ENCODE data around the gene WIPI1.
"Not testable (repeated sequence)": the region's sequence is repeated elsewhere in the genome, so short reads cannot be mapped to it uniquely, and the experiment has no call there.

Gene WIPI1

DNA sequence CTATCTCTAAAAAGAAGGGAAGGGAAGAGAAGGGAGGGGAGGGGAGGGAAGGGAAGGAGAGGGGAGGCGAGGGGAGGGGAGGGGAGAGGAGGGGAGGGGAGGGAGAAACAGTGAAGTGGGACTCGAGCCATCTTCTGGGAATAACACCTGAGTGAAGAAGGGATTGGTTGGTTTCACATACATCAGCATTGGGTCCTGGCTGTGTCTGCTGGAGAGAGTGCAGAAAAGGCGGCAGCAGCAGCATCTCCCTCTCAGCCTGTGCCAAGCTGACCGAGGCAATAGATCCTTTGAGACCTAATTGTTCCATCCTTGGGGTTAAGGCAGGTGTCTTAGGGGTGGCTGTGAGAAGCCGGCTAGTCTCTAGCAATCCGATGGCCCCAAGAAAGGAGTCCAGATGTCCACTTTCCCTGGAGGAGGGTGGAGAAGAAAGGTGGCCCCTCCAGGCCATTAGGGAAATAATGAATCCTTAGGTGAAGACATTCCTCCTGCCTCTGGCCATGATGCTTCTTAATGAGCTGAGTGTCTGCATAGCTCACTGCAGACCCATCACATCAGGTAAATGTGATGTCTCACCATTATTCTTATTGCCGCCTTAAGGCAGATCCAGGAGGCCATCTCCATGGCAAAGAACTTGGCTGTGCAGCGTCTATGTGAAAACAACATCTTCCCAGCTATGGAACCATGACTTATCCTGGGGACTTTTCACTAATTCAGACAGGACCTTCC lies 71.6 kb downstream of the WIPI1 start:
- no peak for DNase-seq (ENCODE audit: low read depth in 2 of 2)

GRCh38 chr17:68384941-68385340 lies 72.4 kb downstream of the WIPI1 start:
- DNase-seq (ENCODE audit: low read depth in 2 of 2), result no peak

GRCh38 chr17:68384471-68384870 lies 72.8 kb downstream of the WIPI1 start:
- DNase-seq (ENCODE audit: low read depth in 2 of 2), result no peak

DNA sequence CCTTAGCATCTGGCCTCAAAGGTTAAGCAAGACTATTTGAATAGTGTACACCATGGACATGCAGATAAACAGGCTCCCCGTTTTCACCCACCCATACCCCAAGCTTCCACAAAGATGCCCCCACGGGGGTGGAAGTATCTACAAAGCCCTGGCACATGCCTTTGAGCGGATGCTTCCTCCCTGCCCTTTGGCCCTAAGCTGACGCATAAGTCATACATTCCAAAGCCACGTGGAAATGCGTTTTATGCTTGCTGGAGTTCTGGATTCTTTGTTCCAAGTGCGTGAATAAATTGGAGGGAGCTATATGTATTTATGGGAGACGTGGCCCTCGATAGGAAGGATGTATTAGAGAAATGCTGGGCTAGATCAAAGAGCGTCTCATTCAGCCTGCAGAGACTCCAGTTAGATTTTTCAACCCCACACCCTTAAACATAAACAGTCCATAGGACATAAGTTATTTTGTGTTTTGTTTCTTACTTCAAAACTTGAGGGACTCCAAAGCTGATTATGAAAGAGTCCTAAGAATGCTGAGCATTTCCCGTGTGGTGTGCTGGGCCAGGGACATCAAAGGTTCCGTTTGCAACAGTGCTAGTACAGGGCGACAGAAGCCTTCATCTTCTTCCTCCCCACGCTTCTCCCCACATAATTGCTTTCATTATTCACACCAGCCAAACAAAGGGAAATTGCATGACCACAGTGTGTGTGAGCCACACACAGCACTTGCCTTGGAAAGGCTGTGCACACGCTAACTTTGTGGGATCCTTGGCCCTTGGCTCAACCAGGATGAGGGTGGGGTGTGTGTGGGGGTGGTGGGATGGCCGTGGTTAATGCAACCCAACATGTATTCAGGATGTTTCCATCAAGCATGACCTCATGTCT lies 73.6 kb downstream of the WIPI1 start:
- DNase-seq (ENCODE audit: low read depth in 2 of 2), result peak in 1 of 2 donors; percentile 9

DNA sequence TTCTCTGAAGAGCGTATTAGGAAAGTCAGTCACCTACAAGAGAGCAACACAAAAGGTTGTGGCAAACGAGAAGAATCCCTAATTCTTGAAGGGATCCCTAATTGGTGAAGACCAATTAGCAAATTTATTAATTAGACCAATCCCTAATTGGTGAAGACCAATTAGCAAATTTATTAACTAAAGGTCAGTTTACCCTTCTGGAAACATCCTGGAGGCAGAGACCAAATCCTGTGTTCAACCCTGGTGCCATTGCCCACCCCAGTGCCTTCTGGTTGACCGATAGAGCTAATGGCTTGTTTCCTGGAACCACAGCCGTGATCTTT lies 74.2 kb downstream of the WIPI1 start:
- DNase-seq (ENCODE audit: low read depth in 2 of 2), result no peak

DNA sequence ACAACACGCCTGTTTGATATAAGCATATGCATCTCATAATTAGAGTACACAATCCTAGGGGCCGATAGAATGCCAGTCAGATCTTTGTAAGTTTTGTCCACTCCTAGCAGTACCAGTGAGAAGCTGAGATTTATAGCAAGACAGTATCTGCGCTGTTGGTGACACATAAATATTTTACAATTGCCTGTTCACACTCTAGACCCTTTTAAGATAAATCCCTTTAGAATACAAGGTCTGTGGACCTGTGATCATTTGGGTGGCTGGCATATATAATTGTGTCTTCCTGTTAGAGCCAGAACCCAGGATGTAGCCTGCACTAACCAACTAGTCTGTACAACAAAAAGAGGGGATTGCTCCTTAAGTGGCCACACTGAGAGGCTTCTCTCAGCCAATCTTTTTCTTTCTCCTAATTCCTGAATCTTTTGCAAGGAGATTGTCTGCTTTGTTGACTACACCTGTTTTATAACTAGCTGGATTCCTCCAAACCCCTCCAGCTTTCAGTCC lies 74.7 kb downstream of the WIPI1 start:
- no peak for DNase-seq (ENCODE audit: low read depth in 2 of 2)

GRCh38 chr17:68381076-68381900 lies 76.0 kb downstream of the WIPI1 start:
- peak in 1 of 2 donors; percentile 21 for DNase-seq (ENCODE audit: low read depth in 2 of 2)

DNA sequence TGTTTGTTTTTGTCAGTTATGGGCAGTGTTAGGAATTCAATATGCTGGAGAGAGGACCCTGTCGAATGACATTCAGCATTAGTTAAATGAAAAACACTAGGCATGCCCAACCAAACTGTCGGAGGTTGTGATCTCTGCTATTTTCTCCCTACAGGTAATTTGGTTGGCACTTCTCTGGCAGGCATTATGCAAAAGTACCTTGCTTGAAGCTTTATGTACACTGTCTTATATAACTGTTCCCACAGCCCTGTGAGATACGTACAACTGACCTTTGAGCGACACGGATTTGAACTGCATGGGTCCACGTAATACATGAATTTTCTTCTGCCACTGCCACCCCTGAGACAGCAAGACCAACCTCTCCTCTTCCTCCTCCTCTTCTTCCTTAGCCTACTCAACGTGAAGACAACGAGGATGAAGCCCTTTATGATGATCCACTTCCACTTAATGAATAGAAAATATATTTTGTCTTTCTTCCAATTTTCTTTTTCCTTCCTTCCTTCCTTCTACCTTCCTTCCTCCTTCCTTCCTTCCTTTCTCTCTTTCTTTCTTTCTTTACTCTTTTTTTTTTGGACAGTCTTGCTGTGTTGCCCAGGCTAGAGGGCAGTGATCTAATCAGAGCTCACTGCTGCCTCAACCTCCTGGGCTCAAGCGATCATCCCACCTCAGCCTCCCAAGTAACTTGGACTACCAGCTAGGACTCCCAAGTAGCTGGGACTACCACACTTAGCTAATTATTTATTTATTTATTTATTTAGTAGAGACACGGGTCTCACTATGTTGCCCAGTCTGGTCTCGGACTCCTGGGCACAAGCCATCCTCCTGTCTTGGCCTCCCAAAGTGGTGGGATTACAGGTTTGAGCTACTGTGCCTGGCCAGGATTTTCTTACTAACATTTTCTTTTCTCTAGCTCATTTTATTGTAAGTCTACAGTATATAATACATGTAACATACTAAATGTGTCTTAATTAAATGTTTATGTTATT lies 77.3 kb downstream of the WIPI1 start:
- no peak for DNase-seq (ENCODE audit: low read depth in 2 of 2)

DNA sequence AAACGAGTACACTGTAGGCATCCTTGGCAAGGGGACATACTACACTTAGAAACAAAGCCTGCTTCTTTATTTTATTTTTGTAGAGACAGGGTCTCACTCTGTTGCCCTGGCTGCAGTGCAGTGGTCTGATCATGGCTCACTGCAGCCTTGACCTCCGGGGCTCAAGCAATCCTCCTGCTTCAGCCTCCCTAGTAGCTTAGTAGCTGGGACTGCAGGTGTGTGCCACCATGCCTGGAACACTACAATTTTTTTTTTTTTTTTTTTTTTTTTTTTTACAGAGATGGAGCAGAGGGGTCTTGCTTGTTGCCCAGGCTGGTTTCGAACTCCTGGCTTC lies 78.2 kb downstream of the WIPI1 start:
- DNase-seq (ENCODE audit: low read depth in 2 of 2), result no peak

DNA sequence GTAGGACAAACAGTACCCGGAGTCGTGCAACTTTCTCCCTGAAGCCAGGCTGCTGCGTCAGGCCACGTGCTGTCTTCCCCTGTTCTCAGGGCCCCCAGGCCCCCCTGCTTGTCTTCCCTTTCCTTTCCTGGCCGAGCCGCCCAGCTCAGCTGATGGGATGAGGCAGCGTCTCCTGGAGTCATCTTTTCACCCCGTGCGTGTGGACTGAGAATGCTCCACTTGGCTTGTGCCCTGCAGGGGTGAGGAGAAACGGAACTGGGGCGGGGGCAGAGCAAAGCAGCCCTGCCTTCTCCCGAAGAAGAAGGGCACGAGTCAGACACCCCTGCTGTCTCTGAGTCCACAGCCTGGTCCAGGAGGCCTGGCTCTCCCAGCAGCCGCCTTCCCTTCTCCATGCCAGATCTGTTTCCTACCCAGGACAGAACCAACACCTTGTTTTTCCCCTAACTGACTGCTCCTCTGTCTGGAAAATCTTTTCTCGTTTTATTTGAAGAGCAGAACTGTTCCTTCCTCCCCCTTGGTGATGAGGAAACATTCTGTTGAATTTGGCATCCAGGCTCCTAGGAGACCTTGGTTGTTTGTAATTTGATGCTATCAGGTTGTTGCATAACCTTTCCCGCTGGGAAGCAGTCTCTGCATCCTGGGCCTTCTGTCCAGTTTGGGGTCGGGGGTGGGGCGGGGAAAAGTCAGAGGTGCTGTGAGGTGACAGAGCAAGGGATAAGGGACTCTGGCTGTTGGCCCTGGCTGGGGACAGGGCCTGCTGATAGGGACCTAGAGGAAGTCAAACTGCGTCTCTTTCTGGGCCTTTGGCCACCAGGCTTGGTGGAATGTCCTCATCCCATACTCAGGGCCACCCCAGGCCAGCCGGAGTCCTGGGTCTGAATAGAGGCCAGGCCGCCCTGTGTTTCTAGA lies 78.8 kb downstream of the WIPI1 start:
- DNase-seq (ENCODE audit: low read depth in 2 of 2), result no peak

DNA sequence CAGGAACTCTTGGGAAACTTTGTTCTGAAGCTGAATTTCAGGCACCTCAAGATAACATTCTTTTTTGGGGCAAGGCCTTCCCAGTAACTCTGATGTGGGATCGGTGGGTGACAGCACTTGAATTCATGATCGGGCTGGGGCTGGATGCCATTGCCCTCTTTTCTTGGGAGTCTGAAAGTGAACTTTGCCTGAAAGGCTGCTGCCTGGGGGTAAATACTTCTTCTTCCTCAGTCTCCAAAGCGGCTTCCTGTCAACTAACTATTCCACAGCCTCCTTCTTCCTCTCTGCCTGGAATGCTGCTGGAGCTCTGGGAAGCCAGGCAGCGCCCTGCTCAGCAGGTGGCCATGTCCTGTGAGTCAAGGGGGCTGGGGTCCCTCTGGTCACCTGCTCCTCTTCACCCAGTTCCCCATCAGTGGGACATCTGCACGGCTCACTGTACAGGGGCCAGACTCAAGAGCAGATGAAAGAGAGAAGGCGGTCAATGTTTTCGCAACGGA lies 79.5 kb downstream of the WIPI1 start:
- no peak for DNase-seq (ENCODE audit: low read depth in 2 of 2)

DNA sequence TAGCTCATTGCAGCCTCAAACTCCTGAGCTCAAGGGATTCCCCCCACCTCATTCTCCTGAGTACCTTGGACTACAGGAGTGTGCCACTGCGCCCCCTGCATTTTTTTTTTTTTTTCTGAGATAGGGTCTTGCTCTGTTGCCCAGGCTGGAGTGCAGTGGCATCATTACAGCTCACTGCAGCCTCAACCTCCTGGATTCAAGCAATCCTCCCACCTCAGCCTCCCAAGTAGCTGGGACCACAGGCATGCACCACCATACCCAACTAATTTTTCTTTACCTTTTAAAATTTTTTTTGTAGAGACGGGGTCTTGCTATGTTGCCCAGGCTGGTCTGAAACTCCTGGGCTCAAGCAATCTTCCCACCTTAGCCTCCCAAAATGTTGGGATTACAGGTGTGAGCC lies 81.1 kb downstream of the WIPI1 start:
- not testable (repeated sequence) for DNase-seq (ENCODE audit: low read depth in 2 of 2)

DNA sequence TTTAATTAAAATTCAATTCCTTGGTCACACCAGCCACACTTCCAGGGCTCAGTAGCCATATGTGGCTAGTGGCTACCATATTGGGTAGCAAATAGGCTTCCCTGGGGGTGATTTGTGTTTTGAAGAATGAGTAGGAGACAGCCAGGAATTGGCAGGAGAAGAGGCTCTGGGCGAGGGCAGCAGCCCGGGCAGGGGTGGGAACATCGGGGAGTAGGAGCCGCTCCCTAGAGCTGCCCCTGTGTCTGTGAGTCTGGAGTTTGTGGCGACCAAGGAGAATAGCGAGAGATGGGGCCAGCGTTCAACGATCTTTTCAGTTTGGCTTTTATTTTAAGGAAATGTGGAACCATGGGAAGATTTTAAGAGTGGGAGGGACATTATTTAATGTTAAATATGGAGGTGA lies 81.7 kb downstream of the WIPI1 start:
- DNase-seq (ENCODE audit: low read depth in 2 of 2), result no peak

Data from stimulated activated CD8-positive, alpha-beta memory T cell treated with anti-CD3 and anti-CD28 coated beads, Interleukin-15, amount 100 ng/mL, for 48 hours (primary cell).